Retinal pigment epithelial cell (primary cell): ENCODE results near the gene MON1B.

ENCODE experiments used
- DNase-seq: peaks from one replicate; pipeline ENCODE4 v3.0.0-alpha.2; 2010; ENCODE audit warnings: low read depth
- H3K4me3 ChIP-seq: 2 replicates; pipeline ENCODE4 v1.5.1; 2011; ENCODE audit warnings: mild to moderate bottlenecking, low read length, control low read depth, moderate library complexity
- TF ChIP-seq, protein P1 (sequence below): conservative IDR thresholded peaks from 2 replicates; pipeline ENCODE4 v1.5.1; 2011; ENCODE audit warnings: low read depth, low read length, control low read depth, inconsistent platforms

MON1B gene

GRCh38 chr16:77190190-77190477 lies 856 bp upstream of the MON1B start:
- TF ChIP-seq, protein P1, sequence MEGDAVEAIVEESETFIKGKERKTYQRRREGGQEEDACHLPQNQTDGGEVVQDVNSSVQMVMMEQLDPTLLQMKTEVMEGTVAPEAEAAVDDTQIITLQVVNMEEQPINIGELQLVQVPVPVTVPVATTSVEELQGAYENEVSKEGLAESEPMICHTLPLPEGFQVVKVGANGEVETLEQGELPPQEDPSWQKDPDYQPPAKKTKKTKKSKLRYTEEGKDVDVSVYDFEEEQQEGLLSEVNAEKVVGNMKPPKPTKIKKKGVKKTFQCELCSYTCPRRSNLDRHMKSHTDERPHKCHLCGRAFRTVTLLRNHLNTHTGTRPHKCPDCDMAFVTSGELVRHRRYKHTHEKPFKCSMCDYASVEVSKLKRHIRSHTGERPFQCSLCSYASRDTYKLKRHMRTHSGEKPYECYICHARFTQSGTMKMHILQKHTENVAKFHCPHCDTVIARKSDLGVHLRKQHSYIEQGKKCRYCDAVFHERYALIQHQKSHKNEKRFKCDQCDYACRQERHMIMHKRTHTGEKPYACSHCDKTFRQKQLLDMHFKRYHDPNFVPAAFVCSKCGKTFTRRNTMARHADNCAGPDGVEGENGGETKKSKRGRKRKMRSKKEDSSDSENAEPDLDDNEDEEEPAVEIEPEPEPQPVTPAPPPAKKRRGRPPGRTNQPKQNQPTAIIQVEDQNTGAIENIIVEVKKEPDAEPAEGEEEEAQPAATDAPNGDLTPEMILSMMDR: no peak
- peak overlapping the region; percentile 97 for H3K4me3 ChIP-seq

DNA sequence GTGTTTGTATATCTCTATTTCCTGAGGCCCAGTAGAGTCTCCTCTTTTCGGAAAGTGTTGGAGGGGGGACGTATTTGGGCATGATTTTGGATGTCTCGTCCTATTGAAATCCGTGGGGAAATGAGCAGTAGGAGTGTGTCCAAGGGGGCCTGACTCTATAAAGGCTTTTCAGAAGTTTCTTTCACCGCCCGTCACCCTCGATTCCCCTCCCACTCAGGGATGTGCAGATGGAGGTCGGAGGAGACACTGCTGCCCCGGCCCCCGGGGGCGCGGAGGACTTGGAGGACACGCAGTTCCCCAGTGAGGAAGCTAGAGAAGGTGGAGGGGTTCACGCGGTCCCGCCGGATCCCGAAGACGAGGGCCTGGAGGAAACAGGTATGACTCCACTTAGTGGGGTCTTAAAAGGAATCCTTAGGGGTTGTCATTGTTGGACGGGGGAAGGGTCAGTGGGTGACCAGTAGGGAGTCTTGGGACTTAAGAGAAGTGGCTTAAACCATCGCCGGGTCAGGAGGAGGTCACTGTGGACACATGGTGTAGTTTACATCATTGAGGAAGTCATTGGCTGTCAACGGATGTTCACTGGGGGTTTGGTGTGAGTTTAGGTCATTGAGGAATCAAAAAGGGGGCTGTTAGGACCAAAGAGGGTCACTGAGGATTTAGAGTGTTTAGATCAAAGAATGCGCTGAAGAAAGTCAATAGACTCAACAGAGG lies 424 bp downstream of the MON1B start:
- H3K4me3 ChIP-seq: peak overlapping the region; percentile 97
- TF ChIP-seq, protein P1: no peak
- no peak for DNase-seq

More at GRCh38 chr16:77190190-77190477, 856 bp upstream of the MON1B start:
- no peak for DNase-seq

DNA sequence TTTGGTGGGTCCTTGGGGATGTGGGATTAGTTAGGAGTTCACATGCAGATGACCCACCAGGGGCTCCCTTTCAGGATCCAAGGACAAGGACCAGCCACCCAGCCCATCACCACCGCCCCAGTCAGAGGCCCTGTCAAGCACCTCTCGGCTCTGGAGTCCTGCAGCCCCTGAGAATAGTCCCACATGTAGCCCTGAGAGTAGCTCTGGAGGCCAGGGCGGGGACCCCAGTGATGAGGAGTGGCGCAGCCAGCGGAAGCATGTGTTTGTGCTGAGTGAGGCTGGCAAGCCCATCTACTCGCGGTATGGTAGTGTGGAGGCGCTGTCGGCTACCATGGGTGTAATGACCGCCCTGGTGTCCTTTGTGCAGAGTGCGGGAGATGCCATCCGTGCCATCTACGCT lies 2.4 kb downstream of the MON1B start:
- TF ChIP-seq, protein P1: no peak

GRCh38 chr16:77194295-77195231 lies 3.6 kb downstream of the MON1B start:
- H3K4me3 ChIP-seq: no peak overlapping the region
- DNase-seq: no peak
- TF ChIP-seq, protein P1: no peak

More for the DNA sequence above, 2.4 kb downstream of the MON1B start:
- H3K4me3 ChIP-seq: no peak overlapping the region
- no peak for DNase-seq

DNA sequence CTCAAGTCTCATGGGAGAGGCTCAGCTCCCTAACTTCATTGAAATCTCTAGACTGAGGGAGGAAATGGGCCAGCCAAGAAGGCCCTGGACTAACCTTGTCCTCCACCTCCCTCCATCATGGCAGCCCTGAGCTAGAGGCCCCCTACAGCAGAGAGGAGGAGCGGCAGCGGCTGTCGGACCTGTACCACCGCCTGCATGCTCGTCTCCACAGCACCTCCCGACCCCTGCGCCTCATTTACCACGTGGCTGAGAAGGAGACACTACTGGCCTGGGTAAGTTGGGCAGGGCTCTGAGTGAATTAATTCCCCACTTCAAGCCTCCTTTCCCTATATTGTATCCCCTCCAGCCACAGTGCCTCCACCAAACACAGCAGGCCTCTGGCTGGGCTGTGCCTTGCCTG lies 4.4 kb downstream of the MON1B start:
- TF ChIP-seq, protein P1: no peak
- no peak overlapping the region for H3K4me3 ChIP-seq
- no peak for DNase-seq

- no peak overlapping the region for H3K4me3 ChIP-seq
- DNase-seq: no peak
- TF ChIP-seq, protein P1: no peak
Measured at GRCh38 chr16:77197747-77198146, 6.8 kb downstream of the MON1B start.
